HepG2 (cell line): ENCODE measurements around the gene COX4I1. TPM values are rescaled to one million over a fixed set of nuclear protein-coding genes. Genes with fewer than 3 reads are reported as not detected.

Source experiments
- ATAC-seq: fragments of 200-7000 bp; cut with Tn5 transposase; 3 replicates; pipeline ENCODE4 v1.9.1; 2020; ENCODE audit warnings: mild to moderate bottlenecking, moderate library complexity
- BruUV-seq: library from RNA; stranded (reverse); fragments of 400-500 nt; replicated peaks from 2 replicates; lab custom pipeline; 2021; lab: Mats Ljungman, UMichigan
- CTCF ChIA-PET: fragments of 300-600 bp; formaldehyde crosslinking; extraction: SDS; loops from one replicate; lab custom pipeline; 2021; ENCODE audit warnings: low total read pairs, inconsistent platforms, low intra/inter-chr PET ratio; lab: Yijun Ruan, JAX
- POLR2A ChIA-PET: fragments of 350-600 bp; sonication (Branson Sonifier 250); formaldehyde crosslinking; loops from one replicate; lab custom pipeline; 2020; ENCODE audit warnings: antibody characterized with exemption, inconsistent platforms; lab: Yijun Ruan, JAX
- DNase-seq: peaks from one replicate; pipeline ENCODE4 v3.0.0-alpha.2; 2015; ENCODE audit warnings: low spot score
- FAIRE-seq: peaks from 3 replicates; lab custom pipeline; 2011; peaks lifted over from hg19 to GRCh38; lab: Jason Lieb, UNC
- H2AFZ ChIP-seq: one replicate; pipeline ENCODE4 v1.6.1; 2011; ENCODE audit warnings: low read length, inconsistent platforms
- H3K27ac ChIP-seq: fragments of 300-600 bp; 3 replicates; pipeline ENCODE4 v1.8.0; 2011; ENCODE audit warnings: mixed run types, mild to moderate bottlenecking, mixed read lengths, low read length, inconsistent platforms; ENCODE audit not compliant: insufficient read depth; ENCODE audit errors: extremely low read length
- H3K27me3 ChIP-seq, 2 experiments: fragments of 200-600 bp in 1 of 2; 2 replicates in 1 of 2; 3 replicates in 1 of 2; pipeline versions ENCODE4 v1.6.0 to v1.8.0; 2011; ENCODE audit warnings: low read length in 2 of 2, mild to moderate bottlenecking in 2 of 2, moderate library complexity in 2 of 2, inconsistent platforms in 1 of 2; ENCODE audit not compliant: insufficient read depth in 2 of 2, control insufficient read depth in 1 of 2
- H3K36me3 ChIP-seq, 2 experiments: fragments of 200-600 bp in 1 of 2; replicated peaks in 1 of 2; 2 replicates in 1 of 2; 3 replicates in 1 of 2; pipeline versions ENCODE4 v1.5.1 to v1.8.0; 2011; ENCODE audit warnings: low read length in 2 of 2, inconsistent platforms in 1 of 2; ENCODE audit not compliant: insufficient read depth in 2 of 2, control insufficient read depth in 1 of 2
- H3K4me1 ChIP-seq: 2 replicates; pipeline ENCODE4 v1.5.1; 2012; ENCODE audit warnings: low read length, inconsistent platforms; ENCODE audit not compliant: insufficient read depth
- H3K4me2 ChIP-seq: 2 replicates; pipeline ENCODE4 v1.6.0; 2011; ENCODE audit warnings: low read depth, low read length, inconsistent platforms
- H3K4me3 ChIP-seq, 3 experiments: fragments of 200-600 bp in 1 of 3; sonication (generic), shearing (Covaris generic) in 1 of 3; replicated peaks in 1 of 3; 2 replicates each; pipeline ENCODE4 v1.5.1; 2011 to 2016; ENCODE audit warnings: low read length in 3 of 3, inconsistent platforms in 2 of 3, low read depth in 2 of 3, mild to moderate bottlenecking in 2 of 3, control low read depth in 1 of 3, mixed read lengths in 1 of 3; ENCODE audit not compliant: insufficient read depth in 1 of 3
- H3K79me2 ChIP-seq: one replicate; pipeline ENCODE4 v1.6.1; 2011; ENCODE audit warnings: low read length, inconsistent platforms; ENCODE audit not compliant: insufficient read depth
- H3K9ac ChIP-seq: 2 replicates; pipeline ENCODE4 v1.6.0; 2011; ENCODE audit warnings: mild to moderate bottlenecking, low read depth, low read length, inconsistent platforms; ENCODE audit not compliant: insufficient read depth
- H3K9me3 ChIP-seq: 2 replicates; pipeline ENCODE4 v1.5.1; 2012; ENCODE audit warnings: mild to moderate bottlenecking, low read length
- H4K20me1 ChIP-seq: 2 replicates; pipeline ENCODE4 v1.6.0; 2011; ENCODE audit warnings: inconsistent platforms, mild to moderate bottlenecking, low read length, moderate library complexity; ENCODE audit not compliant: insufficient read depth
- BRCA1 ChIP-seq: sonication (generic); formaldehyde crosslinking; IDR thresholded peaks from 2 replicates; pipeline ENCODE4 v1.4.0; 2020; ENCODE audit warnings: missing genetic modification reagents
- FOSL2 ChIP-seq: sonication (generic); formaldehyde crosslinking; IDR thresholded peaks from 2 replicates; pipeline ENCODE4 v1.4.0; 2020; ENCODE audit warnings: missing genetic modification reagents
- NPAS2 ChIP-seq: sonication (generic); formaldehyde crosslinking; IDR thresholded peaks from 2 replicates; pipeline ENCODE4 v1.8.0; 2022; ENCODE audit warnings: mild to moderate bottlenecking, missing genetic modification reagents, borderline replicate concordance
- NR1H2 ChIP-seq: sonication (generic); formaldehyde crosslinking; IDR thresholded peaks from 2 replicates; pipeline ENCODE4 v1.8.1; 2022; ENCODE audit warnings: low read depth, missing genetic modification reagents, borderline replicate concordance
- SUZ12 ChIP-seq: fragments of 150-350 bp; IDR thresholded peaks from 2 replicates; pipeline ENCODE4 v1.6.1; 2014; ENCODE audit warnings: low read depth, low read length
- ZNF136 ChIP-seq: sonication (generic); formaldehyde crosslinking; IDR thresholded peaks from 2 replicates; pipeline ENCODE4 v1.8.1; 2022; ENCODE audit warnings: low read depth, mild to moderate bottlenecking, moderate library complexity, missing genetic modification reagents
- WGBS: methylation state at CpG from one replicate; pipeline ENCODE4 v1.1.6; 2017; ENCODE audit warnings: low lambda C conversion rate; 5-methylcytosine and 5-hydroxymethylcytosine counted together
- in situ Hi-C: cut with HindIII; loops from 2 replicates; pipeline ENCODE4 v1.10.0; 2017; ENCODE audit warnings: low pct_unique_long_range_greater_than_20kb; ENCODE audit not compliant: extremely low pct_ligation_motif_present
- intact Hi-C: fragments of 100-400 bp; cut with micrococcal nuclease; formaldehyde crosslinking; loops from one replicate; pipeline ENCODE4 v1.10.0; 2022; ENCODE audit not compliant: unreplicated experiment
- polyA plus RNA-seq, 8 experiments: library from polyadenylated mRNA; depleted of rRNA in 3 of 8; stranded (reverse) in 7 of 8; unstranded in 1 of 8; fragments of >200 nt; fragmentation: Illumina TruSeq in 4 of 8; extraction: Trizol in 4 of 8; gene quantifications; 2 replicates each; pipeline versions ENCODE4 v1.2.1 to v1.2.3, GENCODE V29; 2011 to 2016; ENCODE audit warnings: low read depth in 4 of 8, missing spikeins in 1 of 8, mixed read lengths in 1 of 8; ENCODE audit not compliant: insufficient read depth in 1 of 8
- total RNA-seq, 5 experiments: library from RNA; depleted of rRNA; stranded (reverse); fragments of >200 nt; fragmentation: Illumina TruSeq; extraction: Trizol; gene quantifications; 2 replicates each; pipeline ENCODE4 v1.2.3, GENCODE V29; 2016; ENCODE audit warnings: low read depth in 1 of 5
- TF ChIP-seq, protein P1 (sequence below): sonication (generic); formaldehyde crosslinking; IDR thresholded peaks from 2 replicates; pipeline ENCODE4 v1.9.0; 2022; ENCODE audit warnings: missing genetic modification reagents, mild to moderate bottlenecking, borderline replicate concordance
- TF ChIP-seq, protein P2 (sequence below): sonication (generic); formaldehyde crosslinking; conservative IDR thresholded peaks from 2 replicates; pipeline ENCODE4 v1.8.0; 2022; ENCODE audit warnings: mild to moderate bottlenecking, moderate library complexity, missing genetic modification reagents
- TF ChIP-seq, protein P3 (sequence below): sonication (generic); formaldehyde crosslinking; IDR thresholded peaks from 2 replicates; pipeline ENCODE4 v1.5.0; 2020; ENCODE audit warnings: missing genetic modification reagents
- TF ChIP-seq, protein P4 (sequence below): IDR thresholded peaks from 2 replicates; pipeline ENCODE4 v1.6.1; 2016
- TF ChIP-seq, protein P5 (sequence below): fragments of 450-650 bp; IDR thresholded peaks from 2 replicates; pipeline ENCODE4 v1.6.1; 2017

The COX4I1 gene
- total and polyA plus RNA-seq, 2 of the 13 experiments (the other 11 are each of a cell fraction or from before 2014, with no cell fraction given) = 658 to 902 TPM

DNA sequence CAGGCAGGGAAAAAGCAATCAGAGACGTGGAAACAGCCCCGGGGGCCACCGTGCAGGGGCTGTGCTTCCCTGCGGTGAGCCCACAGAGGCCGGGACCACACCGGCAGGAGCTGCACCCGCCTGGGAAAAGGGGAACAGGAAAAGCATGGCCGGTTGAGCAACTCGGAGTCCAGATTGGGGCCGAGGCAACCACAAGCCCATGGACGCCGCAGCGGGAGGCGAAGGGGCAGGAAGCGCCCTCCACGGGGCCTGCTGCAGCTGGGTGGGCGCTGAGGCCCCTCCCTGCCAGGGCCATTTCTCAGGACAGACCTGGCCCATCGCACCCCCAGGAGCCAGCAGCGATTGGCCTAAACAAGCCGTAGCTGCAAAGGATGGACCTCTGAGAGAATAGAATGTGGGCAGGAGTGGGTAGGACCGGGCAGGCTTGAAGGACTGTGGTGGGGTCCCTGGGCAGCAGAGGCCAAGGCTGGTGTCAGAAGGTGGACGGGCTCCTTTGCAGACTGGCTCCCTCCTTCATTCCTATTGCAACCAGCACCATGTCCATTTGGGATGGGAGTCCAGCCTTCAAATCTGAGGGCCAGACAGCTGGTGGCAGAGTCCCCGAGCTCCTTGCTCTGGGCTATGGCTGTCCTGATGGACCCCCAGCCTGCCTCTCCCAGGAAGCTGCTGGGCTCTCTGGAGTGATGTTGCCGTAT lies 30.4 kb downstream of the COX4I1 start:
- ChIA-PET CTCF (no interaction called here), POLR2A (no interaction called here)
- no peak overlapping the region for H2AFZ ChIP-seq
- no peak overlapping the region for H3K4me3 ChIP-seq
- peaks cover 2 to 37% of the 10 kb centered on the region in 2 experiments; a peak in 4 of 5 replicates for H3K27me3 ChIP-seq
- H3K36me3 ChIP-seq = no peaks in the 10 kb centered on the region
- H3K27ac ChIP-seq = no peak overlapping the region
- H3K79me2 ChIP-seq = no peaks in the 10 kb centered on the region
- intact Hi-C loops = no loop called here
- H3K4me2 ChIP-seq = no peak overlapping the region
- no TSS peak for BruUV-seq
- 0 out of 2 replicates have a peak, but pooled peaks have one; percentile 36 for TF ChIP-seq NR1H2 (CRISPR knock-in tag)
- TF ChIP-seq, protein P1, sequence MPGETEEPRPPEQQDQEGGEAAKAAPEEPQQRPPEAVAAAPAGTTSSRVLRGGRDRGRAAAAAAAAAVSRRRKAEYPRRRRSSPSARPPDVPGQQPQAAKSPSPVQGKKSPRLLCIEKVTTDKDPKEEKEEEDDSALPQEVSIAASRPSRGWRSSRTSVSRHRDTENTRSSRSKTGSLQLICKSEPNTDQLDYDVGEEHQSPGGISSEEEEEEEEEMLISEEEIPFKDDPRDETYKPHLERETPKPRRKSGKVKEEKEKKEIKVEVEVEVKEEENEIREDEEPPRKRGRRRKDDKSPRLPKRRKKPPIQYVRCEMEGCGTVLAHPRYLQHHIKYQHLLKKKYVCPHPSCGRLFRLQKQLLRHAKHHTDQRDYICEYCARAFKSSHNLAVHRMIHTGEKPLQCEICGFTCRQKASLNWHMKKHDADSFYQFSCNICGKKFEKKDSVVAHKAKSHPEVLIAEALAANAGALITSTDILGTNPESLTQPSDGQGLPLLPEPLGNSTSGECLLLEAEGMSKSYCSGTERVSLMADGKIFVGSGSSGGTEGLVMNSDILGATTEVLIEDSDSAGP (CRISPR knock-in tag) = no peak
- FAIRE-seq = no peak
- H3K4me1 ChIP-seq = no peaks in the 10 kb centered on the region
- no peak overlapping the region for H3K9ac ChIP-seq
- 43% methylated on average over 22 of the region's 24 CpGs for WGBS
- ATAC-seq = no peak
- in situ Hi-C loops = no loop called here
- H4K20me1 ChIP-seq = no peaks in the 10 kb centered on the region
- DNase-seq = no peak
- no peaks in the 10 kb centered on the region for H3K9me3 ChIP-seq

DNA sequence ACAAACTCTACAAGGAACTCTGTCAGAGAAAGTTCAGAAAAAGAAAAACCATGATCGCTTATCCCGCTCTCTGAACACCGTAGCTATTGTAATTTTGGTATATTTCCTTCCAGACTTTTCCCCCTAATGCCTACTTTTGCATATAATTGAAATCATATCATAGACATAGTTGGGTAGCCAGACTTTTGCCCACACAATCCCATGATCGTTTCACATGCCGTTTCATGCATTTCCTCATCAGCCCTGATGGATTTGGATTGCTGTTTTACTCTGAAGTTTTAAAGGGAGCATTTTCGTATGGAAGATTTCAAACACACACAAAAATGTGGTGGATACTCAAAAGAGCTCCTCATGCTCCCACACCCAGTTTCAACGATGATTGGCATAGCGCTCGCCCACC lies 31.3 kb downstream of the COX4I1 start:
- intact Hi-C loops (no loop called here), in situ Hi-C loops (no loop called here)
- no peak overlapping the region for H3K4me3 ChIP-seq
- no peaks in the 10 kb centered on the region for H3K79me2 ChIP-seq
- BruUV-seq = no TSS peak
- peaks cover 7 to 45% of the 10 kb centered on the region in 2 experiments; a peak in 4 of 5 replicates for H3K27me3 ChIP-seq
- WGBS = 36% methylated on average over 9 of the region's 9 CpGs
- H3K4me1 ChIP-seq = no peaks in the 10 kb centered on the region
- ChIA-PET POLR2A (no interaction called here), CTCF (no interaction called here)
- H3K27ac ChIP-seq = no peak overlapping the region
- H3K9ac ChIP-seq = no peak overlapping the region
- FAIRE-seq (no peak), DNase-seq (no peak), ATAC-seq (no peak)
- no peaks in the 10 kb centered on the region for H3K9me3 ChIP-seq
- no peaks in the 10 kb centered on the region for H4K20me1 ChIP-seq
- H3K36me3 ChIP-seq = no peaks in the 10 kb centered on the region
- no peak overlapping the region for H3K4me2 ChIP-seq
- no peak overlapping the region for H2AFZ ChIP-seq
- TF ChIP-seq ZNF136 (CRISPR knock-in tag) = no peak
- TF ChIP-seq BRCA1 (CRISPR knock-in tag) = no peak
- TF ChIP-seq, protein P2, sequence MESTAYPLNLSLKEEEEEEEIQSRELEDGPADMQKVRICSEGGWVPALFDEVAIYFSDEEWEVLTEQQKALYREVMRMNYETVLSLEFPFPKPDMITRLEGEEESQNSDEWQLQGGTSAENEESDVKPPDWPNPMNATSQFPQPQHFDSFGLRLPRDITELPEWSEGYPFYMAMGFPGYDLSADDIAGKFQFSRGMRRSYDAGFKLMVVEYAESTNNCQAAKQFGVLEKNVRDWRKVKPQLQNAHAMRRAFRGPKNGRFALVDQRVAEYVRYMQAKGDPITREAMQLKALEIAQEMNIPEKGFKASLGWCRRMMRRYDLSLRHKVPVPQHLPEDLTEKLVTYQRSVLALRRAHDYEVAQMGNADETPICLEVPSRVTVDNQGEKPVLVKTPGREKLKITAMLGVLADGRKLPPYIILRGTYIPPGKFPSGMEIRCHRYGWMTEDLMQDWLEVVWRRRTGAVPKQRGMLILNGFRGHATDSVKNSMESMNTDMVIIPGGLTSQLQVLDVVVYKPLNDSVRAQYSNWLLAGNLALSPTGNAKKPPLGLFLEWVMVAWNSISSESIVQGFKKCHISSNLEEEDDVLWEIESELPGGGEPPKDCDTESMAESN (CRISPR knock-in tag) = no peak
- TF ChIP-seq, protein P3, sequence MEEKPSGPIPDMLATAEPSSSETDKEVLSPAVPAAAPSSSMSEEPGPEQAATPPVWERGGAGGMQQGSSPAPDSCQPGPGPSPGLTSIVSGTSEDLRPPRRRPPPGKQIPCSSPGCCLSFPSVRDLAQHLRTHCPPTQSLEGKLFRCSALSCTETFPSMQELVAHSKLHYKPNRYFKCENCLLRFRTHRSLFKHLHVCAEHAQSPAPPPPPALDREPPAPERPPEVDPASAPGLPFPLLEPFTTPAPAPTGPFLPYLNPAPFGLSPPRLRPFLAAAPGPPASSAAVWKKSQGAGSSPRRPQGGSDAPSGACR (CRISPR knock-in tag) = no peak
- TF ChIP-seq NPAS2 (CRISPR knock-in tag) = no peak
- TF ChIP-seq, protein P4, sequence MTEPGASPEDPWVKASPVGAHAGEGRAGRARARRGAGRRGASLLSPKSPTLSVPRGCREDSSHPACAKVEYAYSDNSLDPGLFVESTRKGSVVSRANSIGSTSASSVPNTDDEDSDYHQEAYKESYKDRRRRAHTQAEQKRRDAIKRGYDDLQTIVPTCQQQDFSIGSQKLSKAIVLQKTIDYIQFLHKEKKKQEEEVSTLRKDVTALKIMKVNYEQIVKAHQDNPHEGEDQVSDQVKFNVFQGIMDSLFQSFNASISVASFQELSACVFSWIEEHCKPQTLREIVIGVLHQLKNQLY = no peak
- TF ChIP-seq FOSL2 (CRISPR knock-in tag) = no peak
- TF ChIP-seq SUZ12 = no peak
- TF ChIP-seq, protein P5, sequence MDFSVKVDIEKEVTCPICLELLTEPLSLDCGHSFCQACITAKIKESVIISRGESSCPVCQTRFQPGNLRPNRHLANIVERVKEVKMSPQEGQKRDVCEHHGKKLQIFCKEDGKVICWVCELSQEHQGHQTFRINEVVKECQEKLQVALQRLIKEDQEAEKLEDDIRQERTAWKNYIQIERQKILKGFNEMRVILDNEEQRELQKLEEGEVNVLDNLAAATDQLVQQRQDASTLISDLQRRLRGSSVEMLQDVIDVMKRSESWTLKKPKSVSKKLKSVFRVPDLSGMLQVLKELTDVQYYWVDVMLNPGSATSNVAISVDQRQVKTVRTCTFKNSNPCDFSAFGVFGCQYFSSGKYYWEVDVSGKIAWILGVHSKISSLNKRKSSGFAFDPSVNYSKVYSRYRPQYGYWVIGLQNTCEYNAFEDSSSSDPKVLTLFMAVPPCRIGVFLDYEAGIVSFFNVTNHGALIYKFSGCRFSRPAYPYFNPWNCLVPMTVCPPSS = no peak
